Tibial artery (tissue), 4 donors: ENCODE data around the gene TRIM47.
A peak's percentile ranks its signal among the peaks of the same experiment; 100 is the strongest.

ENCODE experiments used
- DNase-seq, 2 donors: peaks; one replicate each; pipeline ENCODE4 v3.0.0-alpha.2; 2019
- H3K27ac ChIP-seq, 2 donors: fragments of 200-600 bp; sonication (generic) in 1 of 2; 1 replicate in 1 of 2; 2 replicates in 1 of 2; pipeline ENCODE4 v1.5.1; 2018 to 2019; ENCODE audit warnings: mild to moderate bottlenecking in 1 of 2
- H3K27me3 ChIP-seq, 2 donors: fragments of 200-600 bp; sonication (generic) in 1 of 2; one replicate each; pipeline versions ENCODE4 v1.5.1 to v1.6.0; 2016 to 2019
- H3K36me3 ChIP-seq, 3 donors: fragments of 200-600 bp; sonication (generic) in 2 of 3; one replicate each; pipeline ENCODE4 v1.5.1; 2016 to 2019; ENCODE audit warnings: mild to moderate bottlenecking in 2 of 3
- H3K4me1 ChIP-seq, 4 donors: fragments of 200-600 bp; sonication (generic) in 2 of 4; 1 replicate in 3 of 4; 2 replicates in 1 of 4; pipeline ENCODE4 v1.5.1; 2016 to 2019
- H3K4me3 ChIP-seq, 2 donors: fragments of 200-600 bp; sonication (generic) in 1 of 2; 1 replicate in 1 of 2; 2 replicates in 1 of 2; pipeline ENCODE4 v1.5.1; 2018 to 2019; ENCODE audit warnings: mild to moderate bottlenecking in 2 of 2
- H3K9me3 ChIP-seq, 3 donors: fragments of 200-600 bp; sonication (generic) in 1 of 3; one replicate each; pipeline ENCODE4 v1.5.1; 2016 to 2019
- CTCF ChIP-seq, 2 experiments: fragments of 200-600 bp in 1 of 2; fragments of 450-650 bp in 1 of 2; IDR thresholded peaks; one replicate each; pipeline ENCODE4 v1.5.1; 2017 to 2019; ENCODE audit warnings: antibody characterized with exemption in 2 of 2, mild to moderate bottlenecking in 1 of 2, moderate library complexity in 1 of 2
- intact Hi-C: fragments of 100-400 bp; cut with DNase I; formaldehyde crosslinking; loops from one replicate; pipeline ENCODE4 v1.15.0; 2023; ENCODE audit warnings: low total_unique reads

The TRIM47 gene

GRCh38 chr17:75899353-75899752, 21.0 kb upstream of the TRIM47 start:
- TF ChIP-seq CTCF (IDR thresholded peaks at IDR 0.05): no peak

GRCh38 chr17:75898791-75899190, 20.4 kb upstream of the TRIM47 start:
- no peak overlapping the region for H3K4me3 ChIP-seq
- no peaks in the 10 kb centered on the region for H3K27me3 ChIP-seq
- H3K36me3 ChIP-seq: peaks cover 22 to 53% (median 49%) of the 10 kb centered on the region in 3 donors
- no peaks in the 10 kb centered on the region for H3K9me3 ChIP-seq
- no peak for DNase-seq
- intact Hi-C loops: no loop called here
- no peak for TF ChIP-seq CTCF (IDR thresholded peaks at IDR 0.05)
- peaks cover 0 to 36% (median 23%) of the 10 kb centered on the region in 4 donors for H3K4me1 ChIP-seq
- no peak overlapping the region for H3K27ac ChIP-seq

More at GRCh38 chr17:75899353-75899752, 21.0 kb upstream of the TRIM47 start:
- no peak overlapping the region for H3K4me3 ChIP-seq
- intact Hi-C loops: no loop called here
- H3K36me3 ChIP-seq: peaks cover 22 to 53% (median 49%) of the 10 kb centered on the region in 3 donors
- H3K9me3 ChIP-seq: no peaks in the 10 kb centered on the region
- H3K27me3 ChIP-seq: no peaks in the 10 kb centered on the region
- no peak for DNase-seq
- H3K27ac ChIP-seq: no peak overlapping the region
- H3K4me1 ChIP-seq: peaks cover 0 to 38% (median 27%) of the 10 kb centered on the region in 4 donors

- TF ChIP-seq CTCF (IDR thresholded peaks at IDR 0.05): no peak
Measured at GRCh38 chr17:75898065-75898464, 19.7 kb upstream of the TRIM47 start.

GRCh38 chr17:75897160-75898019, 19.0 kb upstream of the TRIM47 start:
- peak; percentile 48 to 78 for DNase-seq
- peak overlapping the region; percentile 90 to 98 for H3K27ac ChIP-seq
- H3K4me1 ChIP-seq: peaks cover 0 to 32% (median 21%) of the 10 kb centered on the region in 4 donors
- peak overlapping the region; percentile 63 to 81 for H3K4me3 ChIP-seq
- H3K36me3 ChIP-seq: peaks cover 22 to 52% (median 43%) of the 10 kb centered on the region in 3 donors
- H3K9me3 ChIP-seq: no peaks in the 10 kb centered on the region
- no peaks in the 10 kb centered on the region for H3K27me3 ChIP-seq
- no peak for TF ChIP-seq CTCF (IDR thresholded peaks at IDR 0.05)
- intact Hi-C loops: no loop called here

More at GRCh38 chr17:75898065-75898464, 19.7 kb upstream of the TRIM47 start:
- no peaks in the 10 kb centered on the region for H3K27me3 ChIP-seq
- H3K27ac ChIP-seq: peak overlapping the region in 1 of 2 donors; percentile 98
- H3K36me3 ChIP-seq: peaks cover 22 to 53% (median 49%) of the 10 kb centered on the region in 3 donors
- intact Hi-C loops: no loop called here
- H3K9me3 ChIP-seq: no peaks in the 10 kb centered on the region
- H3K4me3 ChIP-seq: no peak overlapping the region
- no peak for DNase-seq
- H3K4me1 ChIP-seq: peaks cover 0 to 32% (median 21%) of the 10 kb centered on the region in 4 donors

GRCh38 chr17:75896415-75897159, 18.2 kb upstream of the TRIM47 start, which contains the start of gene TRIM65:
TSS of gene TRIM65 (minus strand) at chr17:75896951. CDS start at chr17:75896937, 14 bp downstream.
- Histone ChIP-seq H3K27me3 (no peaks in the 10 kb centered on the region), H3K4me3 (peak within 1 kb of the TSS; percentile 63 to 81), H3K36me3 (peaks cover 18 to 52% (median 41%) of the 10 kb centered on the region in 3 donors), H3K9me3 (no peaks in the 10 kb centered on the region), H3K27ac (peak within 1 kb of the TSS; percentile 90 to 98), H3K4me1 (peaks cover 0 to 32% (median 21%) of the 10 kb centered on the region in 4 donors)
- TF ChIP-seq CTCF (IDR thresholded peaks at IDR 0.05): peak; percentile 26 to 48
- intact Hi-C loops: no loop called here
- DNase-seq: peak; percentile 83 to 94
